ENCODE measurements around the gene CDH4. TPM values are rescaled to one million over a fixed set of nuclear protein-coding genes. Genes with fewer than 3 reads are reported as not detected.

The CDH4 gene
- total and polyA plus RNA-seq, 2 of the 13 experiments (the other 11 are each of a cell fraction or from before 2014, with no cell fraction given): not detected

DNA sequence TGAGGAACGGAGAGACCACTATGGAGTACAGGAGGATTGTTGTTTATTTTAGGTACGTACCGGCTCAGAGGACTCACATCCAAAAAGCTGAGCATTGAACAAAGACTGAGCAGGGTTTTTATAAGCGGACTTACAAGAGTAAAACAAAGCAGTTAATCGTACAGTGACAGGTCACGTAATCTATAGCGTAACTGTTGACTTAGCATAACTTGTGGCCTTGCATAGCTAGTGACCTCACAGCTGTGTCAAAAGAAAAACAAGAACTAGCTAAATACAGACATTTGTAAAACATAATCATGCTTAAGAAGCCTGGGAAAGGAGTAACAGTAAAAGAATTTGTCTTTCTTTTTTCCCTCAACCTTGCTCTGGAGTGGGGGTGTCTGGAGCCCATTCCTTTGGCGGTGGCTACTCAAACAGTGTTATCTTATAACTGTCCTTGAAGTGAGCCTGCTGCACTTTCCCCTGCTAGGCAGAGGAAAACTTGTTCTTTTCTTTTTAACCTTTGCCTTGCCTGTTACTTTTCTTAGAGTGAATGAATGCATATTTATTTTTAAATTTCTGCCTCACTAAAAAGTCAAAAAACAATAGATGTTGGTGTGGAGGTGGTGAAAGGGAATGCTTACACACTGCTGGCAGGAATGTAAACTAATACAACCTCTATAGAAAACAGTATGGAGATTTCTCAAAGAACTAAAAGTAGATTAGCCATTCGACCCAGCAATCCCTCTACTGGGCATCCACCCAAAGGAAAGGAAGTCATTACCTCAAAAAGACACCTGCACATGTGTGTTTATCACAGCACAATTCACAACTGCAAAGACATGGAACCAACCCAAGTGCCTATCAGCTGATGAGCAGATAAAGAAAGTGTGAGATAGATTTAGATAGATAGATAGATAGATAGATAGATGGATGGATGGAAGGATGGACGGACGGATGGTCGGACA, 704.6 kb downstream of the CDH4 start (continued):
- TF ChIP-seq, protein P1, sequence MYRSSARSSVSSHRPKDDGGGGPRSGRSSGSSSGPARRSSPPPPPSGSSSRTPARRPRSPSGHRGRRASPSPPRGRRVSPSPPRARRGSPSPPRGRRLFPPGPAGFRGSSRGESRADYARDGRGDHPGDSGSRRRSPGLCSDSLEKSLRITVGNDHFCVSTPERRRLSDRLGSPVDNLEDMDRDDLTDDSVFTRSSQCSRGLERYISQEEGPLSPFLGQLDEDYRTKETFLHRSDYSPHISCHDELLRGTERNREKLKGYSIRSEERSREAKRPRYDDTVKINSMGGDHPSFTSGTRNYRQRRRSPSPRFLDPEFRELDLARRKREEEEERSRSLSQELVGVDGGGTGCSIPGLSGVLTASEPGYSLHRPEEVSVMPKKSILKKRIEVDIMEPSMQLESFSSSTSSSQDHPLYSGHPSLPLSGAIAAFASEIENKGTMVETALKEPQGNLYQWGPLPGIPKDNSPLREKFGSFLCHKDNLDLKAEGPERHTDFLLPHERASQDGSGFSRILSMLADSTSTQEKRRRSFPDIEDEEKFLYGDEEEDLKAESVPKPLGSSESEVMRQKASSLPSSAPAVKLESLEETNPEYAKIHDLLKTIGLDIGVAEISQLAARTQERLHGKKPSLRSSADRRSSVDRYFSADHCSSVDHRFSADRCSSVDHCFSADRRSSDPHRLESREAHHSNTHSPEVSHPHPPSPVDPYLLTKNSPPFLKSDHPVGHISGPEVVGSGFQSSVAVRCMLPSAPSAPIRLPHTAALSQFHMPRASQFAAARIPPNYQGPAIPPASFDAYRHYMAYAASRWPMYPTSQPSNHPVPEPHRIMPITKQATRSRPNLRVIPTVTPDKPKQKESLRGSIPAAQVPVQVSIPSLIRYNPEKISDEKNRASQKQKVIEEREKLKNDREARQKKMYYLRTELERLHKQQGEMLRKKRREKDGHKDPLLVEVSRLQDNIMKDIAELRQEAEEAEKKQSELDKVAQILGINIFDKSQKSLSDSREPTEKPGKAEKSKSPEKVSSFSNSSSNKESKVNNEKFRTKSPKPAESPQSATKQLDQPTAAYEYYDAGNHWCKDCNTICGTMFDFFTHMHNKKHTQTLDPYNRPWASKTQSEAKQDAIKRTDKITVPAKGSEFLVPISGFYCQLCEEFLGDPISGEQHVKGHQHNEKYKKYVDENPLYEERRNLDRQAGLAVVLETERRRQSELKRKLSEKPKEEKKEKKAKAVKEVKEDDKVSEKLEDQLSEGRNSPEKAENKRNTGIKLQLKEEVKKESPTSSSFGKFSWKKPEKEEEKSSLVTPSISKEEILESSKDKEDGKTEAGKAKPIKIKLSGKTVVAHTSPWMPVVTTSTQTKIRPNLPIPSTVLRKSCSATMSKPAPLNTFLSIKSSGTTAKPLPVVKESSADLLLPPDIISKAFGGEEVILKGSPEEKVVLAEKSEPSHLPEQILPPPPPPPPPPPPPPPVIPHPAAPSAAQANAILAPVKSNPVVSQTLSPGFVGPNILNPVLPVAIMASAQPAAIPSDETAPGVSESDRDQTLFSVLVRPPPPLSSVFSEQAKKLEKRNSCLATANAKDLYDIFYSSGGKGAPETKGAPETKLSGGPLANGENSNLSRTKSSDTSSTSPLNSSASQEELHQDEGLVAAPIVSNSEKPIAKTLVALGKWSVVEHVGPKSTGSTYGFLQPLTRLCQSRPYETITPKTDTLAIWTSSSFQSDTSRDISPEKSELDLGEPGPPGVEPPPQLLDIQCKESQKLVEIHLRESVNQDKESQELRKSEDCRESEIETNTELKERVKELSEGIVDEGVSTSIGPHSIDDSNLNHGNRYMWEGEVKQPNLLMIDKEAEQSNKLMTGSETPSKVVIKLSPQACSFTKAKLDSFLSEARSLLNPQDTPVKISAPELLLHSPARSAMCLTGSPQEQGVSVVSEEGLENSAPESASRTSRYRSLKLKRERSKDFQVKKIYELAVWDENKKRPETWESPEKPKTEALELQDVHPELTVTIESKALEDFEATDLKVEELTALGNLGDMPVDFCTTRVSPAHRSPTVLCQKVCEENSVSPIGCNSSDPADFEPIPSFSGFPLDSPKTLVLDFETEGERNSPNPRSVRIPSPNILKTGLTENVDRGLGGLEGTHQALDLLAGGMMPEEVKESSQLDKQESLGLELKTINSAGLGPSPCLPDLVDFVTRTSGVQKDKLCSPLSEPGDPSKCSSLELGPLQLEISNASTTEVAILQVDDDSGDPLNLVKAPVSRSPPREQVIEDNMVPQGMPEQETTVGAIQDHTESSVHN (CRISPR knock-in tag; IDR thresholded peaks at IDR 0.05): no peak
- TF ChIP-seq, protein P2, sequence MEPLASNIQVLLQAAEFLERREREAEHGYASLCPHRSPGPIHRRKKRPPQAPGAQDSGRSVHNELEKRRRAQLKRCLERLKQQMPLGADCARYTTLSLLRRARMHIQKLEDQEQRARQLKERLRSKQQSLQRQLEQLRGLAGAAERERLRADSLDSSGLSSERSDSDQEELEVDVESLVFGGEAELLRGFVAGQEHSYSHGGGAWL (CRISPR knock-in tag; IDR thresholded peaks at IDR 0.05): no peak
- TF ChIP-seq ZNF616 (CRISPR knock-in tag; IDR thresholded peaks at IDR 0.05; ENCODE audit: low read depth): no peak
- TF ChIP-seq FOXC1 (CRISPR knock-in tag; IDR thresholded peaks at IDR 0.05; ENCODE audit: borderline replicate concordance): no peak
- TF ChIP-seq ZNF615 (CRISPR knock-in tag; IDR thresholded peaks at IDR 0.05; ENCODE audit: borderline replicate concordance): no peak
- no peak for TF ChIP-seq SMAD9 (CRISPR knock-in tag; IDR thresholded peaks at IDR 0.05)
- TF ChIP-seq ZNF329 (CRISPR knock-in tag; IDR thresholded peaks at IDR 0.05; ENCODE audit: low read depth): no peak
- no peak for TF ChIP-seq KLF9 (CRISPR knock-in tag; IDR thresholded peaks at IDR 0.05; ENCODE audit: low read depth)
- TF ChIP-seq, protein P3, sequence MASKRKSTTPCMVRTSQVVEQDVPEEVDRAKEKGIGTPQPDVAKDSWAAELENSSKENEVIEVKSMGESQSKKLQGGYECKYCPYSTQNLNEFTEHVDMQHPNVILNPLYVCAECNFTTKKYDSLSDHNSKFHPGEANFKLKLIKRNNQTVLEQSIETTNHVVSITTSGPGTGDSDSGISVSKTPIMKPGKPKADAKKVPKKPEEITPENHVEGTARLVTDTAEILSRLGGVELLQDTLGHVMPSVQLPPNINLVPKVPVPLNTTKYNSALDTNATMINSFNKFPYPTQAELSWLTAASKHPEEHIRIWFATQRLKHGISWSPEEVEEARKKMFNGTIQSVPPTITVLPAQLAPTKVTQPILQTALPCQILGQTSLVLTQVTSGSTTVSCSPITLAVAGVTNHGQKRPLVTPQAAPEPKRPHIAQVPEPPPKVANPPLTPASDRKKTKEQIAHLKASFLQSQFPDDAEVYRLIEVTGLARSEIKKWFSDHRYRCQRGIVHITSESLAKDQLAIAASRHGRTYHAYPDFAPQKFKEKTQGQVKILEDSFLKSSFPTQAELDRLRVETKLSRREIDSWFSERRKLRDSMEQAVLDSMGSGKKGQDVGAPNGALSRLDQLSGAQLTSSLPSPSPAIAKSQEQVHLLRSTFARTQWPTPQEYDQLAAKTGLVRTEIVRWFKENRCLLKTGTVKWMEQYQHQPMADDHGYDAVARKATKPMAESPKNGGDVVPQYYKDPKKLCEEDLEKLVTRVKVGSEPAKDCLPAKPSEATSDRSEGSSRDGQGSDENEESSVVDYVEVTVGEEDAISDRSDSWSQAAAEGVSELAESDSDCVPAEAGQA (IDR thresholded peaks at IDR 0.05; ENCODE audit: low read depth): peak; percentile 80; the same call in 1 of the 2 replicates
- TF ChIP-seq, protein P3 (CRISPR knock-in tag; IDR thresholded peaks at IDR 0.05; ENCODE audit: borderline replicate concordance): no peak
- TF ChIP-seq HIVEP1 (CRISPR knock-in tag; IDR thresholded peaks at IDR 0.05): no peak
- TF ChIP-seq ZNF232 (CRISPR knock-in tag; IDR thresholded peaks at IDR 0.05; ENCODE audit: borderline replicate concordance): no peak
- no peak for TF ChIP-seq NFE2 (CRISPR knock-in tag; IDR thresholded peaks at IDR 0.05)

All from HepG2 (cell line).